Liver (tissue), 9 donors: ENCODE results near the gene CLASP2. TPM values are rescaled to one million over a fixed set of nuclear protein-coding genes. Genes with fewer than 3 reads are reported as not detected.

Experiments
- DNase-seq: peaks from one replicate; pipeline ENCODE4 v3.0.0-alpha.2; 2017; ENCODE audit warnings: low spot score
- H3K27ac ChIP-seq, 2 donors: one replicate each; pipeline ENCODE4 v1.7.0; 2013; ENCODE audit warnings: inconsistent platforms in 2 of 2, low read length in 2 of 2, control low read depth in 1 of 2, low read depth in 1 of 2, mild to moderate bottlenecking in 1 of 2
- H3K27me3 ChIP-seq, 4 donors: one replicate each; pipeline versions ENCODE4 v1.6.1 to v1.7.0; 2013; ENCODE audit warnings: low read length in 3 of 4, inconsistent platforms in 1 of 4, mild to moderate bottlenecking in 1 of 4, moderate library complexity in 1 of 4; ENCODE audit not compliant: control insufficient read depth in 4 of 4, insufficient read depth in 4 of 4
- H3K36me3 ChIP-seq, 4 donors: one replicate each; pipeline versions ENCODE4 v1.6.1 to v1.7.0; 2013; ENCODE audit warnings: low read length in 3 of 4, mild to moderate bottlenecking in 3 of 4, low read depth in 1 of 4, moderate library complexity in 1 of 4; ENCODE audit not compliant: control insufficient read depth in 4 of 4, insufficient read depth in 3 of 4
- H3K4me1 ChIP-seq, 4 donors: one replicate each; pipeline versions ENCODE4 v1.6.1 to v1.7.0; 2013; ENCODE audit warnings: low read length in 3 of 4, mild to moderate bottlenecking in 3 of 4, moderate library complexity in 1 of 4; ENCODE audit not compliant: control insufficient read depth in 4 of 4, insufficient read depth in 4 of 4
- H3K4me3 ChIP-seq, 3 donors: one replicate each; pipeline versions ENCODE4 v1.6.1 to v1.7.0; 2013; ENCODE audit warnings: low read length in 3 of 3, control low read depth in 1 of 3, low read depth in 1 of 3, mild to moderate bottlenecking in 1 of 3
- H3K9ac ChIP-seq, 2 donors: one replicate each; pipeline ENCODE4 v1.7.0; 2013; ENCODE audit warnings: low read length in 2 of 2, mild to moderate bottlenecking in 2 of 2, moderate library complexity in 2 of 2, control low read depth in 1 of 2, low read depth in 1 of 2
- H3K9me3 ChIP-seq, 4 donors: one replicate each; pipeline versions ENCODE4 v1.6.1 to v1.7.0; 2013; ENCODE audit warnings: low read length in 3 of 4; ENCODE audit not compliant: control insufficient read depth in 4 of 4
- CTCF ChIP-seq: fragments of 150-350 bp; IDR thresholded peaks from 2 replicates; pipeline ENCODE4 v1.5.1; 2017; ENCODE audit warnings: improper control_type of control experiment, low read depth, low read length; ENCODE audit not compliant: missing input control
- FOXA2 ChIP-seq: IDR thresholded peaks from 2 replicates; pipeline ENCODE4 v1.6.1; 2016; ENCODE audit warnings: antibody characterized with exemption
- GABPA ChIP-seq, 2 donors: IDR thresholded peaks in 1 of 2; conservative IDR thresholded peaks in 1 of 2; 2 replicates each; pipeline ENCODE4 v1.6.1; 2016; ENCODE audit warnings: antibody characterized with exemption in 2 of 2, mild to moderate bottlenecking in 1 of 2, moderate library complexity in 1 of 2
- HNF4A ChIP-seq, 2 donors: conservative IDR thresholded peaks; 2 replicates each; pipeline ENCODE4 v1.6.1; 2016; ENCODE audit warnings: antibody characterized with exemption in 2 of 2, mild to moderate bottlenecking in 2 of 2
- HNF4G ChIP-seq: IDR thresholded peaks from 2 replicates; pipeline ENCODE4 v1.6.1; 2016; ENCODE audit warnings: antibody characterized with exemption
- MAX ChIP-seq: IDR thresholded peaks from 2 replicates; pipeline ENCODE4 v1.6.1; 2016; ENCODE audit warnings: antibody characterized with exemption
- NR2F2 ChIP-seq: IDR thresholded peaks from 2 replicates; pipeline ENCODE4 v1.6.1; 2016; ENCODE audit warnings: antibody characterized with exemption
- RAD21 ChIP-seq, 2 donors: IDR thresholded peaks; 2 replicates each; pipeline ENCODE4 v1.6.1; 2016; ENCODE audit warnings: antibody characterized with exemption in 2 of 2, mild to moderate bottlenecking in 2 of 2
- REST ChIP-seq: IDR thresholded peaks from 2 replicates; pipeline ENCODE4 v1.6.1; 2016; ENCODE audit warnings: antibody characterized with exemption, mild to moderate bottlenecking
- TAF1 ChIP-seq: conservative IDR thresholded peaks from 2 replicates; pipeline ENCODE4 v1.6.1; 2016; ENCODE audit warnings: antibody characterized with exemption, mild to moderate bottlenecking
- YY1 ChIP-seq: IDR thresholded peaks from 2 replicates; pipeline ENCODE4 v1.6.1; 2016; ENCODE audit warnings: antibody characterized with exemption, mild to moderate bottlenecking
- ZBTB33 ChIP-seq: IDR thresholded peaks from 2 replicates; pipeline ENCODE4 v1.6.1; 2016; ENCODE audit warnings: antibody characterized with exemption
- WGBS: extraction: QIAGEN DNeasy Blood & Tissue Kit; methylation state at CpG from one replicate; pipeline ENCODE4 v1.1.7; 2013; 5-methylcytosine and 5-hydroxymethylcytosine counted together
- polyA plus RNA-seq, 2 donors: library from polyadenylated mRNA; stranded (reverse) in 1 of 2; unstranded in 1 of 2; fragments of 200-250 nt in 1 of 2; fragments of >200 nt in 1 of 2; fragmentation: Nextera tagmentation in 1 of 2; extraction: Ambion mirVana in 1 of 2; gene quantifications; one replicate each; pipeline versions ENCODE4 v1.2.1 to v1.2.3, GENCODE V29; 2013 to 2015
- total RNA-seq, 2 donors: library from RNA; depleted of rRNA; stranded (reverse); fragments of >200 nt; gene quantifications; one replicate each; pipeline ENCODE4 v1.2.3, GENCODE V29; 2014
- donor health status: healthy.
- donor health status: healthy.
- donor health status: healthy.
- donor health status: healthy.
- donor health status: healthy.

CLASP2 gene
- total and polyA plus RNA-seq, 4 donors = 3.7 to 27.6 (median 17.3) TPM

GRCh38 chr3:33582234-33582633, 135.8 kb downstream of the CLASP2 start (continued):
- TF ChIP-seq ZBTB33 = no peak
- no peak for TF ChIP-seq RAD21 (IDR thresholded peaks at IDR 0.05)
- no peak for TF ChIP-seq FOXA2
- TF ChIP-seq YY1 = no peak
- no peak for TF ChIP-seq MAX

GRCh38 chr3:33581666-33582065, 136.4 kb downstream of the CLASP2 start:
- peaks cover 0 to 2% (median 0%) of the 10 kb centered on the region in 4 donors for H3K4me1 ChIP-seq
- no peak overlapping the region for H3K27ac ChIP-seq
- H3K4me3 ChIP-seq = no peak overlapping the region
- TF ChIP-seq FOXA2 = no peak
- no peak for TF ChIP-seq GABPA (IDR thresholded peaks at IDR 0.05 in 1 of 2, conservative IDR thresholded peaks at IDR 0.05 in 1 of 2)
- no peak for TF ChIP-seq NR2F2
- TF ChIP-seq HNF4G = no peak
- no peak for TF ChIP-seq MAX
- TF ChIP-seq ZBTB33 = no peak
- no peak for TF ChIP-seq YY1
- TF ChIP-seq HNF4A (conservative IDR thresholded peaks at IDR 0.05) = no peak
- no peak for TF ChIP-seq REST
- no peak for TF ChIP-seq TAF1
- TF ChIP-seq CTCF = no peak
- no peak for DNase-seq
- WGBS = 93% methylated on average over 10 of the region's 10 CpGs
- peaks cover 0 to 11% (median 7%) of the 10 kb centered on the region in 4 donors for H3K36me3 ChIP-seq
- no peaks in the 10 kb centered on the region for H3K27me3 ChIP-seq
- no peaks in the 10 kb centered on the region for H3K9me3 ChIP-seq
- H3K9ac ChIP-seq = no peak overlapping the region
